ENCODE results near the gene MANF.

Gene MANF

GRCh38 chr3:51436998-51437639 lies 52.0 kb downstream of the MANF start:
- peak; percentile 24 for DNase-seq
